Measurements from ENCODE around the gene PLEK.
"Not testable (repeated sequence)": the region's sequence is repeated elsewhere in the genome, so short reads cannot be mapped to it uniquely, and the experiment has no call there.

The PLEK gene, protein sequence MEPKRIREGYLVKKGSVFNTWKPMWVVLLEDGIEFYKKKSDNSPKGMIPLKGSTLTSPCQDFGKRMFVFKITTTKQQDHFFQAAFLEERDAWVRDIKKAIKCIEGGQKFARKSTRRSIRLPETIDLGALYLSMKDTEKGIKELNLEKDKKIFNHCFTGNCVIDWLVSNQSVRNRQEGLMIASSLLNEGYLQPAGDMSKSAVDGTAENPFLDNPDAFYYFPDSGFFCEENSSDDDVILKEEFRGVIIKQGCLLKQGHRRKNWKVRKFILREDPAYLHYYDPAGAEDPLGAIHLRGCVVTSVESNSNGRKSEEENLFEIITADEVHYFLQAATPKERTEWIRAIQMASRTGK

DNA sequence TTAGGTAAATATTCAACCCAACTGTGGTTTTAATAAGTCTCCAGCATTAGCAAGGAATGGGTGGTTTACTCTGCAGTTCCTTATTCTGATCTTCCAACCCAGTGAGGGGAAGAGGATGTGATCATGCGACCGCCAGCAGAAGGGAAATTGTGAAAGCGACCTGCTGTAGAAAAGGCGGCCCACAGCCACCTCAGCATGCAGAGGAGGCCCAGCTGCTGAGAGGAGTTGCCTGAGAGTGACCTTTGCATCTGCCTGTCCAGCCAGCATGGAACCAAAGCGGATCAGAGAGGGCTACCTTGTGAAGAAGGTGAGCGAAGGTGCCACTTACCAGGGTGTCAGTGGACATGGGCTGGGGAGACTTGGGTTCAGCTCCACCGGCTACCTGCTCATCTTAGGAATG lies at the start of gene PLEK:
PLEK (plus strand) TSS at position 196 of the 400 bp plus-strand sequence; CDS start at position 266, 70 bp downstream.
- no peak for DNase-seq

DNA sequence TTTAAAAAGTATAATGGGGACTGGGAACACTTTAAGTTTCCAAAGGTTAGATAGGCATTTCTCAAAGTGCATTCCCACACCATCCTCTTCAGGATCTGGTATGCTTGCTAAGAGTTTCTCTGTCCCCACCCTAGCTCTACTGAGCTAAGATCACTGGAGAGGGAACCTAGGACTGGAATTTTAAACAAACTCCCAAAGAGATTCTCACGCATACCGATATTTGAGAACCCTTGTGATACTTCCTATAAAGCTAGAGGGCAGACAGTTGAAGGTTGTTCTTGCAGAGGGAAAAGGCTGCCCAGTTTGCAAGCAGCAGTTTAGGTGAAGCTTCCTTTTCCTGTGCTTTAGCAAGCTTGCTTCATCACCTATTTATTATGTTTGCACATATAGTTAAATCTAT lies 49.0 kb upstream of the PLEK start:
- DNase-seq = no peak

DNA sequence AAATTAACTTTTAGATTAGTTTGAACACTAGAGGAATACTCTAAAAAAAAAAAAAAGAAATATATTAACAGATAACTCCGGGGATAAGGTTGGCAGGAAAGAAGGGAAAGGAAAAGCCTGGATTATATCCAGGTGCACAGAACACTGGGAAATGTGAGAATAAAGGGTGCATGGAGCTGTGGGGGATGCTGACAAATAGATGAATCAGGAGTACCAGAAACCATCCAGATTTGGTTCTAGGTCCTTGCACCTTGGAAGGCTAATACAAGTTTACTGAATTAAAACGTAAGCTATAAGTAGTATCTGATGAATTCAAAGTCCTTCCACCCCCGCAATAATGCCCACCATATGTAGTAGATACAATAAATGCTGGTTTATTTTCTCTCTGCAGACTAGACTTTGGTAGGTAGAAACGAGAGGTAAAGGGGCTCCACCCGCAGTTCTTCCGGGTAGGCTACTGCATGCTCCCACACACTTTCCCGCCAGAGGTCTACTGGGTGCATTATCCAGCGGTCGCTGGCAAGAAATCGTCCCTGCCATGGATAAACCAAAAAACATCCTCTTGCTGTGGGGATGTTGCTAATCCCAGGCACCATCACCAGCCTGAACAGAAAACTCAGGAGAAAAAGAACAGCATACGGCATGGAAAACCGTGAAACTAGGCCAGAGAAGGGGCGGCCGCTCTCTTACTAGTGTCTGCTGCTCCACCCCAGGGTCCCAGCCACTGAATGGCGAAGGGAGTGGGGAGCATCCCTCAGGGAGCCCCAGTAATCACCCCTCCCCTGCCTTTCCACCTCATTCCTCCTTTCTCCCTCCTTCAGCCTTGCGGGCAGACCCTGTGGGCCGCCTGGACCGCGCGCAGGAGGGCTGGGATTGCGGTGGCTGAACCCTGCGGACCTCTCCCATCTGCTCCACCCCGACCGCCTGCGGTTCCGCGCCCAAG lies 46.8 kb upstream of the PLEK start:
- no peak for DNase-seq

DNA sequence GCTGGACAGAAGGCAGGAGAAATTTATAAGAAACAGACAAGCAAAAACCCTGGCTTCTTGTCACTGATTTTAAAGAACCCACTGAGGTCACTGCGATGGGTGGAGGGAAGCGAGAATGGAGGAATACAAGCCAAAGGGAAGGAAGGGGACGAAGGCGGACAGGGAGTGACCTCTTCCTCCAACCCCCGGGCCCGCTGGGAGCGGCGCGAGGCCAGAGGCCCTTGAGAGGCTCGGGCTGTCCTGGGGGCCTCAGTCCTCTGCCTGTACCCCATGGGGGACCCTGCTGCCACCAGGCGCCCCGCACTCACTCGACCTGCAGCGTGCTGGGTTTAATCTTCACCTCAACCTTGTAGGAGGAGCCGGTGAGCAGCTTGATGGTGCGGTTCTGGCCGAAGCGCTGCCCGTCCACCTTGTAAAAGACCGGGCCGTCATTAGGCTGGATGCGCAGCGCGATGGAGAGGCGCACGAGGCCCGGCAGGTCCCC lies 46.1 kb upstream of the PLEK start:
- DNase-seq = no peak

DNA sequence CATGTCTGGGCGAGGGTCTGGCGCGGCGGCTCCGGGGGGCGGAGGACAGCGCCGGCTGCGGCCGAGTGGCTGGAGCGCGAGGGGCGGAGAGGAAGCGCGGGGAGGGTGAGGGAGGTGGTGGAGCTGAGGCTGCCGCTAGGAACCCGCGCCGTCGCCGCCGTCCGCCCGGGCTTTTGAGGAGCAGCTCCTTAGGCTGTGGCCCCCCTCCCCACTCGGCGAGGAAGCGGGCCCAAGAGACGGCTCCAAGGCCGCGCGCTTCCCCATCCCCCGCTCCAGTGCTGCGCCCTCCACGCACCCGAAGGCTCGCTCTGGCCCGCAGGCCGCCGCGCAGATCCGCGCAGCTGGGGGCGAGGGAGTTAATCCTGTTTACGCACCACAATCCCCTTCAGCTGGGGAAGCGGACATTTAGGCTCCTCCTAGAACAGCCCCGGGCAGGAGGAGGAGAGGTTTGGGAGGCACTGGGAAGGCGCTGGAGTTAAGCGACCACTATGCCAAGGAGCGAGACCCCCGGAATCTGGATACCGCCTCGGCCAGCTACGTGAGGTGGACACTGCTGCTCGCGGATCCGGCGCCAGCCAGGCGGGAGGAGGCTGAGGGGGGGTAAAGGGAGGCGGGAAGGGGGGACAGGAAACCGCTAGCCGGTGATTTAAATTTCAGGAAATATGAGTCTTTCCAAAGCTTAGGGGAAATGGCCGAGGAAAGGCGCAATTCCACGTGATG lies 45.5 kb upstream of the PLEK start, which contains the start of gene CNRIP1:
CNRIP1 (minus strand) TSS at position 552 of the 720 bp plus-strand sequence; CDS start at position 3, 549 bp downstream.
- DNase-seq = no peak

DNA sequence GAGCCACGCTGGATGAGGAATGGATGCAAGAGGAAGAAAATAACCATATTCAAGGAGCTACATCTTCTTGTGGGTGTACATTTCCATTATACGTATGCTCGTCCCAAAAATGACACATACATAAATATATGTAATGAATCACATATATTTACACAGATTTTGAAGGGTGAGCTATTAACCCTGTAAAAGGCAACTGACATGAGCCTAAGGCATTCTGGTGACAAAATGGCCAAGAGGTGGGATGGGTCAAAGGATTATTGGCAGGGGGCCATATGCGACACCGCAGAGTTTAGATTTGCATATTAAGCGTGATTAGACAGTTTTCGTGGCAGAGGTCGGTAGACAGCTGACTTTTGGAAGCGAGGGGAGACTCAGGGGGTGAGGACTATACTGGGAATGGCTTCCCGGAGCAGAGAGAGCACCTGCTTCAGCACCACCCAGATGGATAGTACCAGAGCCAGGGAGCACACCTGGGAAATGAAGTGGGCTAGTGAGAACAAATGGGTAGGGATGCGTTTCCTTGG lies 44.9 kb upstream of the PLEK start:
- no peak for DNase-seq

DNA sequence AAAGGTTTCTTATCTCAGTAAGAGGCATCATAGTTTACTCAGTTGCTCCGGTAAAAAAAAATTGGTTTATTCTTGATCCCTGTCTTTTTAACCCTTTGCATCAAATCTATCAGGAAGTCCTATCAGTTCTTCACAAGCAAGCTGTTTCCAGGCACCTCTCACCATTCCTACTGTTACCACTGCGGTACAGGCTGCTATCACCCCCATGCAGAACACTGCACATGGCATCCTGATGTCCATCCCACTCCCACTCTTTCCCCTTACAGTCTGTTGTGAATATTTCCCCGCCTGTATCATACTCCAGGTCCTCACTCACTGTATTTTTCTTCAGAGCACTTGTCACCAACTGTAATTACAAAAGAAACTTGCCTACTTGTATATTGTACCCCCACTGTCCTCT lies 40.0 kb upstream of the PLEK start:
- DNase-seq = no peak

DNA sequence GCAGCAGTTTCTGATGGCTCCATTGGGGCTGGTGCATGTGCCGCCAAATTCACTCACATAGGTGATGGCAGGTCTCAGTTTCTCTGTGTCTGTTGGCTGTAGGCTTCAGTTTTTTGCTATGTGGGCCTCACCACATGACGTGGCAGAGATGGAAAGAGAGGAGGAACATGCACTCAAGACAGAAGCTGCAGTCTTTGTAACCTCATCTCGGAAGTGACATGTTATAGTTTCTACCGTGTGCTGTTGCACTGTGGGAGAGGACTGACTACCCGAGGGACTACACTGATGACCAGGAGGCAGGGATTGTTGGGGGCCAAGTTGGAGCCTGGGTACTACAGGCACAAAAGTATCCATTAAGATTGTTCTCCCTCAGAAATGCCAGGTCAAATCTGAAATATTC lies 36.2 kb upstream of the PLEK start:
- DNase-seq = no peak

DNA sequence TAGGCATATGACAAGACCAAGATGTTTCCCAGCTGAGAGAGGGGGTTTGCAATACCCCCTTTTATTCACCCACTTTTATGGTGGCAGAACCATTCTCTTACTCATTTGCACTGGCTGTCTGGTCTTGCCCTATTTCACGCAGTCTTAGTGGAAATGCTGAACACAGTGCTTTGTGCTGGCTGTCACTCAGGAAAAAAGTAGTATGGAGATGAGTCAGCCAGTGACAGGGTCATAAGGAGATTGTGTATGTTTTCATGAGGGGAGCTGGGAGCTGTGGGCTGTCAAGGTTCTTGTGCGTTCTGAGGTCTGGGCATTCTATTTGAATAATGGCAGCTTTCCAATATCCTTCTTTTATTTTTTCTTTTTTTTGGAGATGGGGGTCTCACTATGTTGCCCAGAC lies 34.4 kb upstream of the PLEK start:
- DNase-seq = no peak

DNA sequence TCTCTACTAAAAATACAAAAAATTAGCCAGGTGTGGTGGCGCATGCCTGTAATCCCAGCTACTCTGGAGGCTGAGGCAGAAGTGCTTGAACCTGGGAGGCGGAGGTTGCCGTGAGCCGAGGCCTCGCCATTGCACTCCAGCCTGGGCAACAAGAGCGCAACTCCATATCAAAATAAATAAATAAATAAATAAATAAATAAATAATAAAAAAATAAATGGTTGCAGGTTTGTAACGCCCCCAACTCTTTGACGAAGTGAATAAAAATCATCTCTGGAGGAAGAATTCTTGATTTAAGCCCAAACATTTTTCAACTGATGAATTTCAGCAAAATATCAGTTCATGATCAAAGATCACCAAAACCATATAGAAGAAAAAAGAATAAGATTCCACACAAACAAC lies 32.1 kb upstream of the PLEK start:
- no peak for DNase-seq

DNA sequence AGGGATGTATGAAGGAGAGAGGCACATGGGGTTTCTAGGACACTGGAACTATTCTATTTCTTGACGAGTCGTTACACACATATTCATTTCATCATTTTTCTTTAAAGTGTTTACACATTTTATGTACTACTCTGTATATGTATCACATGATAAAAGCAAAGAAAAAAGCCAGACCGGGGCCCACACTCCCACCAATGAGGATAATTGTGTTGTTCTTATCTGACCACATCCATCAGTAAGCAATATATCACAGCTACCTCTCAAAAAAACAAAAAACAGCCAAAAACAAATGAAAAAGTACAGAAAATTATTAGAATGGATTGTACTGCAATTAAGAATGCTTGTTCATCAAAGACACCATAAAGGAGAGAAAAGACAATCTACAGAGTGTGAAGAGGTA lies 31.2 kb upstream of the PLEK start:
- no peak for DNase-seq

DNA sequence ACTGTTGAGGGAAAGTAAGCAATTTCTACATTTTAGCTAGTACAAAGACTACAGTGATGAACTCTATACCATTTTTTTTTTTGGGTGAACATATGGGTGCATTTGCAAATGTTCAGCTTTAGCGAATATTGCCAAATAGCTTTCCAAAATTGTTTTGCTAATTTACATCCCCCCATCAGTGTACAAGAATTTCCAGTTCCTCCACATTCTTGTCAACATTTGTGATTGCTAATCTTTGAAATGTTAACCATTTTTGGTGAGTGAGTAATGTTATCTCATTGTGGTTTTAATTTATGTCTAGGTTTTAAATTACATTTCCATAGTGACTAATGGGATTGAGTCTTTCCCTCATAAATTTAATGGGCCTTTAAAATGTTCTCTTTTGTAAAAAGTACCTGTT lies 28.9 kb upstream of the PLEK start:
- DNase-seq = no peak

DNA sequence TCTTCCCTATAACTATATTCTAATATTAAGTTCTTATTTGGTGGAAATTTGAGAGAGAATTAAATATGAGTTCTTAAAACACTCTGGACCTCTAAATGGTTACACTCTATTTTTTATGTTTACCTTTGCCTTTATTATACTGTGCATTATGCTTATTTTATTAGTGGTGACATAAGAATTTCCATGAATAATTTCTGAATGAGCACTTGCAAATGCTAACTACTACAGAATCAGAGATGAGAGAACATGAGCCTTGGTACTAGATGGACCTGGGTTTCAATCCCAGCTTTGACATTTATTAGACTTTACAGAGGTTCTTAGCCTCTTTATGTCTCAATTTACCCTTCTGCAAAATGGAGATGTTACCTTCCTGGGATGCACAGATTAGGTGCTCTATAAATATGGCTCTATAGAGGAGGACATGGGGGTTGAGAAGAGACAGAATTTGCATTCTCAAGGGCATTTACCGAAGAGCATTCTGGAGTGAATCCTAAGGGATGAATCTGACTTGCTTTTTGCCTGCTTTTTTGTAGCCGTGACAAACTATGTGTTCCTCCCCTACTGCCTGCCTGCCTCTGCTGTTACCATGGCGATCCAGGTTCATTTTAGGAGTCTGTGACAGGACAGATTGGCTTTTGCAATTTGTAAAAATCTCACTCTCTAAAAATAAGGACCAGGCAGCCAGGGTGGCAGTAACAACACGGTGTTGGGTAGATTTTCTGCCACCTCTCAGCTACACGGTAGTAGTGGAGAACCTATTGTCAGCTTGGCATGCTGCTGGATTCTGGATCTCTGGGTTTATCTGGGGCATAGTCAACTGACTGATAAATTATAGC lies 24.6 kb upstream of the PLEK start:
- no peak for DNase-seq

DNA sequence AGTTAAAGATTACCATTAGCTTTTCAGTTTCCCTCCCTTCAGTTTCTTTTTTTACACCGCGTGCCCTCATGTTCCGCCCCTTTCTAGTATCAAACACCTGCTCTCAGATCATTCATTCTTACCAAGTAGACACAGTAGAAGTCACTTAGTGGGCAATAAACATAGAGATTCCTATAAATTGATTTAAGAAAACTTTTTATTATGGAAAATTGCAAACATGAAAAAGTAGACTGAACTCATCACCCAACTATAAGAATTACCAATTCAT lies 24.1 kb upstream of the PLEK start:
- no peak for DNase-seq

DNA sequence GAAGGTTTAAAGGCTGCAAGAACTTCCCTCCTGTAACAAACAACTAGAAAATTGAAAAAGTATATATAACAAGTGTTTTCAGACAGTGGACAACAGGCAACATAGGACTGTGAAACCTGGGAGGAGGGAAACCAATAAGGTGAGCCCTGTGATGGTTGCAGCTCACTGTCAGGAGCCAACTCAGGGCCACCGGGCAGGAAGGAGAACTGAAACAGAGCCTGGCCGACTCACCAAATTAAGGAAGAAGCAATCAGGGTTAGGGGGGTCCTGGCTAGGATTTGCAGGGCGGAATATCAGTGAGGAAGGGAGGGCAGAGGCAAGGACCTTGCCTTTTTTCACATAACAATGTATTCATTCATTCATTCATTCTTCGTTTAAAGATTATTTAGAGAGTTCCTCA lies 23.5 kb upstream of the PLEK start:
- no peak for DNase-seq

DNA sequence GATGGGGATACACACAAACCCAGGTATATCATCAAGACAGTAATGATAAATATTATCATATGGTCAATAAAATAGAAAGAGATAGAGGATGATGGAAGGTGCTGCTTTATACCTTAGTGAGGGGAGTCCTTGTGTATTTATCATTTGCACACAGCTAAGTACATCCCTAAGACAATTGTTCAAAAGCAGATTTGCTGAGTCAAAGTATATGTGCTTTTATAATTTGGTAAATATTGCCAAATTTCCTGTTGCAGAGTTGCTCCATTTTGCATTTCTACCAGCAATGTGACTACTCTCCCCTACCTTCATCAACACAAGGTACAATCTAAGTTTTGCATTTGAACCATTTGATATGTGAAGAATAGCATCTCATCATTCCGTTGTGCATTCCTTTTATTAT lies 22.6 kb upstream of the PLEK start:
- DNase-seq = no peak

DNA sequence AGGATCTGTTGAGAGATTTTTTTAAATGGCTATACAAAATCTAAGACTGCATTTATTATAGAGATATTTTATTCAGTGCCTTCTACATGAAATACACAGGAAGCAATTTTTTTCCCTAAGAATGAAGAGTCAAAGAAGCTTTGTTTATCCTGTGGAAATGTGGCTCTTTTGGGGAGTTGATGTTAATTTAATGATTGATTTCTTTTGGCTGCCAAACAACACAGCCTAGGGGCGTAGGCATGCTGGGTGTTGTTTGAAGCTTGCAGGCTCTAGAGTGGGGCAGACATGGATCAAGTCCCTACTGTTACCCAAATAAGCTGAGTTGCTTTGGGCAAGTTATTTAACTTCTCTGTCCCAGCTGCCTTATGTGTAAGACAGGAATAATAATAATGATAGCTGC lies 21.1 kb upstream of the PLEK start:
- no peak for DNase-seq

DNA sequence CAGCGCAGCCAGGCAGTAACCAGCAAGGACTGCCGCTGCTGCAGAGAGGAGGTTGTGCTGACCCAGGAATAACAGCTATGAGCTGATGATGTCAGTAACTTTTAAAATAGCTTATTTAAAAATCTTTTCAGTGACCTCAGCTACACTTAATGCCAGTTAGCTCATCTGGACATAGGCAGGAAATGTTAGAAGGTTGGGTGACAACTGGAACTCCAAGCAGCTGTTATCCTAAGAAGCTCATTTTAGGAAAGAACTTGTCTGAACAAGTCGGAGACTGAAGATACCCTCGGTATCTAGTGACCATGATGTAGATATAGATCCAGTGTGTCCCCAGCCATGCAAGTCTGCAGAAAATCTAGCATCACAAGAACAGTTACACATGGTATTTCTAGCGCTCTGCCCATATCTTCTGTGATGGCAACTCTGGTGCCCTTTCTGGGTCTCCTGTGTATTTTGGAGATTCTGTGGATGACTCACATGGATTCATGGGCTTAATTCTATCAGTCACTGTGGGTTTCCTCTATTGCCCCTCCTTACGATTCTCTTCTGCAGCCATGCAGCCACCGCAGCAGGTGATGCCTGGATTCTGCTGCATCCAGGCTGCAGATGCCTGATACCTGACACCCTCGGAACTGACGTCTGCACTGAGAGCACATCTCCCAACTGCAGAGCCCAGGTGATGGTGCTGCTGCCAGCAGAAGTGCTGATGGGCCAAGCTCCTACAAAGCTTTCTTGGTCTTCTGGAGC lies 19.8 kb upstream of the PLEK start:
- no peak for DNase-seq

DNA sequence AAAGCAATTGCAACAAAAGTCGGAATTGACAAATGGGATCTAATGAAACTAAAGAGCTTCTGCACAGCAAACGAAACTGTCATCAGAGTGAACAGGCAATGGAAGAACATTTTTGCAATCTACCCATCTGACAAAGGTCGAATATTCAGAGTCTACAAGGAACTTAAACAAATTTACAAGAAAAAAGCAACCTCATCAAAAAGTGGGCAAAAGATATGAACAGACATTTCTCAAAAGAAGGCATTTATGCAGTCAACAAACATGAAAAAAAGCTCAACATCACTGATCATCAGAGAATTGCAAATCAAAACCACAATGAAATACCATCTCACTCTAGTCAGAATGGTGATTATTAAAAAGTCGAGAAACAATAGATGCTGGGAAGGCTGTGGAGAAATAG lies 16.0 kb upstream of the PLEK start:
- DNase-seq = not testable (repeated sequence)

DNA sequence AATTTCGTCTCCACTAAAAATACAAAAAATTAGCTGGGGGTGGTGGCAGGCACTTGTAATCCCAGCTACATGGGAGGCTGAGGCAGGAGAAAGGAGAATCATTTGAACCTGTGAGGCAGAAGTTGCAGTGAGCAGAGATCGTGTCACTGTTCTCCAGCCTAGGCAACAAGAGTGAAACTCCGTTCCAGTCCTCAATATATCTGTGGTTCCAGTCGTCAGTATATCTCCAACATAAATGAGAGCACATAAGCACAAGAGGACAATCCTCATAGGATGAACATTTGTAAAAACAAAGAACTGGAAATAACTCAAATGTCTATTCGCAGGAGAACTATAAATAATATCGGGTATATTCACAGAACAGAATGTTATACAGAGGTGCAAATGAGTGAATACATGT lies 13.1 kb upstream of the PLEK start:
- no peak for DNase-seq

DNA sequence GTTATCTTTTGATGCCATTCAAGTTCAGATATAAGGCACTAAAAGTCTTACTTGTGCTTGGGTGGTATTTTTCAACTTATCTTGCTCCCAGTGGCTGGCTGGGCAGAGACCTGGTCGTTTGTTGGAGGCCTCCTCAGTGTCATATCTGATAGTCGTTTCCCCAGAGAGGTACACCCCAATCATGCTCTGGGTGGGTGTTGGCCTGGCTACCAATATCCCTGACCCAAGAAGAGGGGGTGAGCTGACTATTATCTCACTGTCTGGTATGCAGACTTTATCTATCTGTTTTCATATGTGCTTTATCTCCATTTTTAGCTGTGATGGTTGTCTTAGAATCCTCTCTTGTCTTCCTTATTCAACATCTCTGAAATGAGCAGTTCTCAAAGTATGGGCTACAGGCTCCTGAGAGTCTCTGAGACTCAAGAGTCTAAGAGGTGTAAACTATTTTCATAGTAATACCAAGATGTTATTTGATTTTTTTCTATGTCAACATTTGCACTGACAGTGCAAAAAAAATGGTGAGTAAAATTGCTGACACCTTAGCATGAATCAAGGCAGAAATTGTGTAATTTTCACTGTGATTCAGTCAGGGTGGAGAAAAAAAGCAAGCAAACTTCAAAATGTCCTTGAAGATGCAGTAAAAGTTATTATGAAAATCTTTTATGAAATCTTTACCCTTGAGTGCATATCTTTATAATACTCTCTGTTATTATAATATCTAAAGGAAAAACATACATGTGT lies 12.3 kb upstream of the PLEK start:
- DNase-seq = no peak
